Chondrocyte (in vitro differentiated cells): ENCODE results near the gene GRIK3. TPM values are rescaled to one million over a fixed set of nuclear protein-coding genes. Genes with fewer than 3 reads are reported as not detected.

Experiments used
- DNase-seq: peaks from one replicate; pipeline ENCODE4 v3.0.0; 2021; ENCODE audit warnings: mixed read lengths, low spot score
- H3K27ac Mint-ChIP-seq: one replicate; pipeline ENCODE4 v1.8.0; 2021; ENCODE audit warnings: mild to moderate bottlenecking, moderate library complexity, mixed read lengths; ENCODE audit not compliant: unreplicated experiment
- H3K27me3 Mint-ChIP-seq: 2 replicates; pipeline ENCODE4 v1.8.0; 2021; ENCODE audit warnings: low read depth, mixed read lengths
- H3K36me3 Mint-ChIP-seq: 2 replicates; pipeline ENCODE4 v1.8.0; 2021; ENCODE audit warnings: low read depth, mixed read lengths
- H3K4me1 Mint-ChIP-seq: 2 replicates; pipeline ENCODE4 v1.8.0; 2021; ENCODE audit warnings: low read depth, mild to moderate bottlenecking, mixed read lengths
- H3K4me3 Mint-ChIP-seq: one replicate; pipeline ENCODE4 v1.8.0; 2021; ENCODE audit warnings: mild to moderate bottlenecking, moderate library complexity, mixed read lengths; ENCODE audit not compliant: unreplicated experiment
- H3K9me3 Mint-ChIP-seq: 2 replicates; pipeline ENCODE4 v1.8.0; 2021; ENCODE audit warnings: low read depth, mixed read lengths
- total RNA-seq: library from RNA; stranded (reverse); gene quantifications from 3 replicates; pipeline ENCODE4 v1.2.1, GENCODE V29; 2021
- TF ChIP-seq, protein P1 (sequence below): fragments of 200-600 bp; sonication (generic); IDR thresholded peaks from 2 replicates; pipeline ENCODE4 v1.5.0; 2021; ENCODE audit warnings: antibody characterized with exemption, mild to moderate bottlenecking, moderate library complexity

The GRIK3 gene
- total RNA-seq, 1 donor from 2014 or later, result not detected

DNA sequence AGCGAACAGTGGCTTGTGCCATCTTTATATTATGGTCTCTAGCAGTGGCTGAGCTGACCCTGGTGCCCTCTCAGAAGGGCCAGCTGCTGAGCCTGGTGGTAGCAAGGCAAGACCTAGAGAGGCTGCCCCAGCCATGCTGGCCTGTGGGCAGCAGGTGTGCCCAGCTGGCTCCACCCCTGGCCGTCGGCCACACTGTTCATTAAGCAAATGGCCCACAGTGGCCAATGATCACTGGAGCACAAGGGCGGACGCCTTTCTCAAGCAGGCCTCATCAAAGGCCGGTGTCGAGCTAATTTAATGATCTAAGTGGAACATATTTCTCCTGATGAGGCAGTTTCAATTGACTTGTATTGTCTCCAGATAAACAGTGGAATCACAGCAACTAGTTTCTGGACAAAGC lies 89.4 kb downstream of the GRIK3 start:
- H3K27ac Mint-ChIP-seq, result no peak overlapping the region

DNA sequence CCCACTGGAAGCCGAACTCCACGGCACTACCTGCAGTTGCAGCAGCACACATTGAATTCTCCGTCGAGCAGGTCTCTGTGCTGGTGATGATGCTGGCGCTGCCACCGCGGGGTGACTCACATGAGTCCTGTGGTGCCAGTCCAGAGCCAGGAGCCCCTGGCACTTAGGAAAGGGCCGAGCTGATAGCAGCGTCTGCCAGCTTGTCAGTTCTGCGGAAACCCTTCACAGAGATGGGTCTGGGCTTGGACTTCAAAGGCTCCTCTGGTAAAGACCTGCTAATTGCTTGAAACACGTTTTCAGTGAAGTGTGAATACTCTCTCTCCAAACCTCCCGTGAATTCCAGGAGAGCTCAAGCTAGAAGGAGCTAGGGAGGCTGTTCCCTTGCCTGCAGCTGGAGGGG lies 92.2 kb downstream of the GRIK3 start:
- no peaks in the 10 kb centered on the region for H3K27me3 Mint-ChIP-seq
- H3K4me1 Mint-ChIP-seq, result no peaks in the 10 kb centered on the region
- H3K36me3 Mint-ChIP-seq, result no peaks in the 10 kb centered on the region
- H3K4me3 Mint-ChIP-seq, result no peak overlapping the region
- no peaks in the 10 kb centered on the region for H3K9me3 Mint-ChIP-seq
- no peak for DNase-seq
- no peak overlapping the region for H3K27ac Mint-ChIP-seq
- TF ChIP-seq, protein P1, sequence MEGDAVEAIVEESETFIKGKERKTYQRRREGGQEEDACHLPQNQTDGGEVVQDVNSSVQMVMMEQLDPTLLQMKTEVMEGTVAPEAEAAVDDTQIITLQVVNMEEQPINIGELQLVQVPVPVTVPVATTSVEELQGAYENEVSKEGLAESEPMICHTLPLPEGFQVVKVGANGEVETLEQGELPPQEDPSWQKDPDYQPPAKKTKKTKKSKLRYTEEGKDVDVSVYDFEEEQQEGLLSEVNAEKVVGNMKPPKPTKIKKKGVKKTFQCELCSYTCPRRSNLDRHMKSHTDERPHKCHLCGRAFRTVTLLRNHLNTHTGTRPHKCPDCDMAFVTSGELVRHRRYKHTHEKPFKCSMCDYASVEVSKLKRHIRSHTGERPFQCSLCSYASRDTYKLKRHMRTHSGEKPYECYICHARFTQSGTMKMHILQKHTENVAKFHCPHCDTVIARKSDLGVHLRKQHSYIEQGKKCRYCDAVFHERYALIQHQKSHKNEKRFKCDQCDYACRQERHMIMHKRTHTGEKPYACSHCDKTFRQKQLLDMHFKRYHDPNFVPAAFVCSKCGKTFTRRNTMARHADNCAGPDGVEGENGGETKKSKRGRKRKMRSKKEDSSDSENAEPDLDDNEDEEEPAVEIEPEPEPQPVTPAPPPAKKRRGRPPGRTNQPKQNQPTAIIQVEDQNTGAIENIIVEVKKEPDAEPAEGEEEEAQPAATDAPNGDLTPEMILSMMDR, result no peak

More for the DNA sequence above, 89.4 kb downstream of the GRIK3 start:
- Mint-ChIP-seq H3K4me3 (no peak overlapping the region), H3K27me3 (peaks cover 4% of the 10 kb centered on the region), H3K4me1 (no peaks in the 10 kb centered on the region), H3K9me3 (no peaks in the 10 kb centered on the region), H3K36me3 (no peaks in the 10 kb centered on the region)
- DNase-seq, result no peak
- TF ChIP-seq, protein P1, result no peak

DNA sequence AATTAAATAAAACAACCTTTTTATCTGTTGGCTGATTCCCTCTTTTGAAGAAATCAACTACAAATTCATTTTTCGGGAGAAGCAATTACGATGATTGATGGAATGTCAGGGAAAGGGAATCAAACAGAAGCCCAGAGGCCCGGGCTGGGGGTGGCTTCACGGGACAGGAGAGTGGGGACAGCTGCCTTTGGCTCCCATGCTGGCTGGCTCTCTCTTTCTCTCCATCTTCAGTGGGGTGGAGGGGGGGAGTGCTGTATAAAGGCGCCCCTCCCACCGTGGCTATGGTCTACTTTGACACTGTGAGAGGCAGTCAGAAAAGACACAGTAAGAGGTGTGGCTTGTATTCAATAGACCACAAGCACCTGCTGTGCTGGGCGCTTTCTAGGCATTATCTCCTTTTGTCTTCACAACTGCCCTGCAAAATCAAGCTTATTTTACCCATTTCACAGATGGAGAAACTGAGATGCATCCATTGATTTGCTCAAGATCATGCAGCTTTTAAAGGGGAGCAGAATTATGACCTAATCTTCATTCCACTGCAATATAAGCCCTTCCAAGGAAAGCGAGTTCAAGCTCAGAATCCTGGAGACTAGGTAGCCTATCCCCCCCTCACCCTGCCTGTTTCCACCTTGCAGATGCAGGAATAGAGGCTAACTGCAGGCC lies 92.9 kb downstream of the GRIK3 start:
- H3K4me3 Mint-ChIP-seq, result no peak overlapping the region
- no peak for DNase-seq
- H3K27me3 Mint-ChIP-seq, result no peaks in the 10 kb centered on the region
- TF ChIP-seq, protein P1, result no peak
- H3K9me3 Mint-ChIP-seq, result no peaks in the 10 kb centered on the region
- no peak overlapping the region for H3K27ac Mint-ChIP-seq
- H3K4me1 Mint-ChIP-seq, result no peaks in the 10 kb centered on the region
- no peaks in the 10 kb centered on the region for H3K36me3 Mint-ChIP-seq

DNA sequence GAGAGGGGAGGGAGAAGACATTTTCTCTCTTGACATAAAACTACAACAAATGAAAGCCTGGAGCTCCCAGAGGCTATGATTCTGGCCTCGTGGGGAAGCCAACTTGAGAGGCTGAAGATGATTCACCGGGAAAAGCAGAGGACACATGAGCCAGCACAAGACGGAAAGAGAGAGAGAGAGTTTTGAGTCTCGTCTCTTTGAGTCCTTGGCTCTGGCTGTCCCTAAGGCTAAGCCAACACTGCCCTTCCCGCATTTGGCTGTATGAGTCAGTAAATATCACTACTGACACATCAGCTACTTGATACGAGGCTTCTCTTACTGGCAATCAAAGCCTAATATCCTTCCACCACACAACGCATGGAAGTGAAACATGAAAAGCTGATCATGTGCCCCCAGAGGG lies 95.5 kb downstream of the GRIK3 start:
- Mint-ChIP-seq H3K27me3 (no peaks in the 10 kb centered on the region), H3K27ac (no peak overlapping the region), H3K4me1 (no peaks in the 10 kb centered on the region), H3K36me3 (no peaks in the 10 kb centered on the region), H3K4me3 (no peak overlapping the region), H3K9me3 (no peaks in the 10 kb centered on the region)
- no peak for DNase-seq
- TF ChIP-seq, protein P1, result no peak

DNA sequence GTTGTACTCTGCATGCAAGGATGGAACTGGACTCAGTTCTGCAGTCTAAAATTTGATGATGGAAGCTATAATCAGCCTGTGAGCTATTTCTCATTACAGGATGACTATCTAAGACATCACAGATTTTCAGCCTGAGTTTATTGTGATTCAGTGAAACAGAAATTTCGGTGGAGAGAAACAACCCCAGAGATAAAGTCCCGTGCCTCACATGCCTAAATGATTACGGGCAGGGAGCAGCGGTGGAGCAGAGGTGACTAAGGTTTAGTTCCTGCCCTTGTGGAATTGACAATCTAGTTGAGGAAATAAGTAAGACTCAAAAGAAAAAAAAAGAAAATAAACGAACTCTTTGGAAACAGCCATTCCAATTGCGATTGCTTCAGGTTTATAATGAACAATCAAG lies 96.9 kb downstream of the GRIK3 start:
- no peaks in the 10 kb centered on the region for H3K27me3 Mint-ChIP-seq
- H3K27ac Mint-ChIP-seq, result no peak overlapping the region
- no peaks in the 10 kb centered on the region for H3K4me1 Mint-ChIP-seq
- DNase-seq, result no peak
- no peaks in the 10 kb centered on the region for H3K9me3 Mint-ChIP-seq
- no peak overlapping the region for H3K4me3 Mint-ChIP-seq
- H3K36me3 Mint-ChIP-seq, result no peaks in the 10 kb centered on the region
- TF ChIP-seq, protein P1, result no peak
